NCI-H2227 (cell line): ENCODE results near the gene SH3YL1.
"Not testable (repeated sequence)": the region's sequence is repeated elsewhere in the genome, so short reads cannot be mapped to it uniquely, and the experiment has no call there.

Source experiments
- DNase-seq: peaks from one replicate; lab custom pipeline; 2025; ENCODE audit not compliant: unreplicated experiment; lab: John Stamatoyannopoulos, UW

SH3YL1 gene

DNA sequence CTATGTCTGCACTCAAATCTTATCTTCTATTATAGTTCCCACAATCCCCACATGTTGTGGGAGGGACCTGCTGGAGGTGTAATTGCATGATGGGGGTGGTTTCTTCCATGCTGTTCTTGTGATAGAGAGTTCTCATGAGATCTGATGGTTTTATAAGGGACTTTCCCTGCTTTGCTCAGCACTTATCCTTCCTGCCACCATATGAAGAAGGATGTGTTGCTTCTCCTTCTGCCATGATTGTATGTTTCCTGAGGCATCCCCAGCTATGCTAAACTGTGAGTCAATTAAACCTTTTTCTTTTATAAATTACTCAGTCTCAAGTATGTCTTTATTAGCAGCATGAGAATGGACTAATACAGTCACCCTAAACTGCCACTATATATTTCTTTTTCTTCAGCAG, 79.1 kb downstream of the SH3YL1 start:
- no peak for DNase-seq

DNA sequence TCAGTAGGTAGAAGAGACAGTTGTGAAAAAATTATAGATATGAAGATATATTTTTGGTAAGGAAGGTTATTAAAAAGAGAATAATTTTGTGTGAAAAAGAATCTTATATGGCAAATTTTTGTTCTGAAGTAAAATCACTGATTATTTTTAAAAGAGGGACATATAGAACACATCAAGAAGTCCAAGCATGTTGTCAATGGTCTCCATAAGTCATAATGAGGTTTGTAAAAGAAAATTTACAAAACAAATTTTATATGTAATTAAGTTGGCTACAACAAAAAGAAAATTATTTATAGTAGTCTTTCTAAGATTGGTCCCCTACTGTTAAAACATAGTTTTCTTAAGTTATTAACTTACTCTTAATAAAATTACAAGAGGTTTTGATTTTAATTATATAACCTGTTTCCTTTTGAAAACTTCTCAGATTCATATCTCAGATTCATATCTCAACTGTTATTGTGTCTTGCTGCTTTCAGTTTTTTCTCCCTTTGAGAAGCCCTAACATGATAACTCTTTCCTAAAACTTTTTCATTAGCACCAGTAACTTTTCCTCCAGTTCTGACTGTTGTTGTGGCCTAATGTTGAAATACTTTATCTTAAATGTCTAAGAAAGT, 81.2 kb downstream of the SH3YL1 start:
- no peak for DNase-seq

DNA sequence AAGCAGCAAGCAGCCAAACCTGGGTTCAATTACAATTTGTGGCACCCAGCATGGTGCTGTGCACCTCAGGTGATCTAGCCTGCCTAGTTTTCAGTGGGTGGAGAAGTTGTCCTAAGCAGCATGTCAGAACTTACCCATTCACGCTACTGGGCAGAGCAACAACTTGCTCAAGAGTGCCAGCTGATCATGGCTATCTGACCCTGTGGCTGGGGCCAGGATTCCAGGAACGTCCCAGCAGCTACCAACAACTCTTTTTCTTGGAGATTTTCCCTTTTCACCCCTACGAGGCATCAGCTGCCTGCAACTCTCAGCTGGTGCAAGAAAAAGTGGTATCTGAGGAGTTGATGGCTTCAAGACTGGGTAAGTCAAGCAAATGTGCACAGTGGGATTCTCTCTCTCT, 83.5 kb downstream of the SH3YL1 start:
- no peak for DNase-seq

DNA sequence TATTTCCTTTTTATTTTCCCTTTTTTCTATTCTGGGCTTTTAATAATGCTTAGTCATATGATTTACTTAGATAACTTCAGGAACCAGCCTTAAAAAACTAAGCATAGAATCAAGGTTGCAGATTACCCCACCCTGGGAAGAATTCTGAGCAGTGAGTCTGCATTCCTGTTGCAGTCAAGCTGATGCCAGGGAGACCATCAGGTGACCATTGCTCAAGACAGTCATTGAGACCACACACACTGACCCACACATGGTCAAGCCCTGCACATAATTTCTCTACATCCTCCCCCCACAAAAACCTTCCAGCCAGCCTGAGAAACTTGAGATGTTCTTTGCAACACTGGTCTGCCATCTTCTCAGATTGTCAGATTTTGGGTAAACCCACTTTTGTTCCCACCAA, 83.9 kb downstream of the SH3YL1 start:
- no peak for DNase-seq

DNA sequence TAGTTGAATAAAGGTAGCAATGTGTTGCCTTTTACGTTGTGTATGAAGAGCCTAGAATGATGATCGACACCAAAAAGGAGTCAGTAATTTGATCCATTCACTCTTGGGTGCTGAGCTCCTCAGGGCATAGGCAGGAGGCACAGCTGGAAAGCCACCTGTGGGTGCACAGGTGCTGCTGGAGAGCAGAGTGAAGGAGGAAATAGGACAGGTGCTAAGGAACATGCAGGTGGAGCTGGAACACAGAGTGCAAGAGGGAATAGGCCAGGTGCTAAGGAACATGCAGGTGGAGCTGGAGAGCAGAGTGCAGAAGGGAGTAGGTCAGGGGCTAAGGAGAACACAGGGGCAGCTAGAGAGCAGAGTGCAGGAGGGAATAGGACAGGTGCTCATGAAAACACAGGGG, 86.1 kb downstream of the SH3YL1 start:
- no peak for DNase-seq

DNA sequence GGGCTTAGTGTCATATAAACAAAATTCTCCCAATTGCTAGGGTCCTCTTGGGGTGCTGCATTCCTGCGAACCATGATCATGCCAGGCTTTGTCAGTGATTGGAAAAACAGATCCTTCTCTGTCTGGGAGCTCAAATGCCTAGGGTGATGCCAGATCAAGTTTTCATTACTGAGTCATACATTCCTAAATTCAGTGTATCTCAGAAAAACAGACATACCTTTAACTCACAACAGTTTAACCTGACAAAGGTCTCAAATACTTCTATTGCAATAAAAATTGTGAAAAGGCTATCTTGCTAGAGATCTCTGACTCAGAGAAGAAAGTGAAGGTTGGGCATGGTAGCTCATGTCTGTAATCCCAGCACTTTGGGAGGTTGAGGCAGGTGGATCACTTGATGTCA, 86.9 kb downstream of the SH3YL1 start:
- DNase-seq: no peak

DNA sequence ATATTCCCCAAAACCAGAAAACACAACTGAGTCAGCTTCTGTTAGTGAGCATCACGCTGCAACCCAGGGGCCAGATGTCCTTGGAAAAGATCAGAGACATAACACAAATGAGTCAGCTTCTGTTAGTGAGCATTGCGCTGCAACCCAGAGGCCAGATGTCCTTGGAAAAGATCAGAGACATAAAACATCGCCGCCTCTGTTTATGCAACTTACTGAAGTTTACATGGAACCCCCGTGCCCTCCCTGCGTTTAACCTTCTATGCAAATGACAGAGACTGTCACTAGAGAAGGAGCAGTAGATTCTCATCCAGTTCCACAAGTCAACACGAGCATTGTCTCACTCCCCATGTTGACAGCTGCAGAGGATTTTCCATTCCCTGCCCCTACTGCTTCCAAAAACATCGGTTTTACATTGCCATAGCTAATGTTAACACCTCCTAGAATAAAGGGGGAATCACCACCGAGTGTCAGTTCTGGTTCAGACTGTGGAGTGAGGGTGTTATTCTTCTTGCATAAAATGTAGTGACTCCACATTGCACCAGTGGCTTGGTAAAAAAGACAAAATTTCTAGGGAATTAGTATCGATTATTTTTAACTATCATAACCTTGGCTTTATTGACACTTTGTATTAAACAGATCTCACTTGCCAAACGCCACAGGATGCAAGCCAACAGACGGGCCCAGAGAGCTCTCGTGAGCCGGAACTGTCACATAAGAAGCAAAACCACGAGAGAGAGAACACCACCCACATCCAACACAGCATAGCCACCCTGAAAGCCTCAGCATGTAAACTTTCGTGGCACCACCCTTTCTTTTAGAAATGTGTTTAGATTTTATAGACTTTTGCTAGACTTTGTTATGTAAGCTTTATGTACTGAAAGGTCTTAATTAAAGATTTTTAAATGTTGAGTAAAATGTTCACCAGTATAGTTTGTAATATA, 87.7 kb downstream of the SH3YL1 start:
- DNase-seq: no peak

DNA sequence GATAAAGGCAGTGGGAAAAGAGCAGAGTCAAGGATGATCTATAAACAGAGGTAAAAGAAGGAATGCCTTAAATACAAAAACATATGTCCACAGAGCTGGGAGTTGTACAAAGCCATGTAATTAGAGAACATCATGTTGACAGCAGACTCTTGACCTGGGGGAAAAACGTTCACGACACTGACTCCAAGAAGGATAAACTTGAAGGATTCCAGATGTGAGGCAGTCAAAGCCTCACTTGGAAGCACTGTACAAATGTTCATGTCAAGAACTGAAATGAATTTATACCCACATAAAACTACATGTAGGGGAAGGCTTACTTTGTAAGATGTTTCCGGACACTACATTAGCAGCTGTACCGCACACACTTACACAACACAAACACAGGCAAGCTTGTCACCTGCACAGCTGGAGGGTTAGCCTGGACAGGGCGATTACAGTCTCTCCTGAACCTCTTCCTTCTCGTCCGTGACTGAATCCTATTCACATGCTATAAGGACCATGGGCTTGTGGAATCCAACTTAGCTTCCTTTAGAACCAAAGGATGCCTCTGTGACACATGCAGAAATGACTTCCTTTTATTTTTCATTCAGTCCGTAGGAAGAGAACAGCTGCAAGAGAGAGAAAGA, 88.6 kb downstream of the SH3YL1 start:
- no peak for DNase-seq

DNA sequence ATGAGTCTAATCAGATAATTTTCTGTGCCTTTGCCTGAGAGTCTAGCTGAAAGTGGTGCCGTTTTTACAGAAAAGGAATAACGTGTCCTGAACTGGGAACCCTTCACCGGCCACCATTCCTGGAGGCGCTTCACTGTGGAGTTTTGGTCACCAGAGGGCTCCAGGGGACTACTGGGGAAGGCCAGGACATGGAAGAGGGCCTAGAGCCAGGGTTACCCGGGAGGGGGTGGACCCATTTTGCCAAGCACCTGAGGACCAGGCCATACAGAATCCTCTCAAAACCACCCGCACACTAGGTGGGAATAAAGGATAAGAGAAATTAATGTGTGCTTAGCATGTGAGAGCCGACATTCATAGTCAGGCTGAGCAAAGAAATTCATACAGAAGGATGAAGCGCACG, 91.7 kb downstream of the SH3YL1 start:
- DNase-seq: not testable (repeated sequence)

DNA sequence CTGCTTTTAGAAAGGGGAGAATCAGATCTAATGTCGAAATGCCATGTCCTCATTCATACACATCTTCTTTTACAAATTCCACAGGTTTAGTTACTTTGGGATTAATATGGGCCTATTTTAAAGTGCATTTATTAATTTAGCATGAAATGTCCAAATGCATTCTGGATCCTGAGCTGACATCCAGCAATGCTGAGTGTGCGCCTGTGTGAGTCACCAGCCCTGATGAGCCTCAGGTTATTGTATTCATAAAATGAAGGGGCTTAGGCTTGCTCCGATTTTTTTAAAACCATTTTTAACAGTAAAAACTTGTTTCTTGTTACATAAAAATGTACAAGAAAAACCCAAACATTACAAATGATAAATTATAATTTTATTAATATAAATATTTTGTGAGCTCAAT, 94.1 kb downstream of the SH3YL1 start:
- no peak for DNase-seq
